GM12878 (cell line): ENCODE measurements around the gene PCSK6. TPM values are rescaled to one million over a fixed set of nuclear protein-coding genes. Genes with fewer than 3 reads are reported as not detected.

Experiments used
- ATAC-seq: fragments of 200-7000 bp; cut with Tn5 transposase; 3 replicates; pipeline ENCODE4 v1.9.1; 2020; ENCODE audit warnings: mild to moderate bottlenecking, moderate library complexity
- BruUV-seq: library from RNA; stranded (reverse); fragments of 400-500 nt; replicated peaks from 2 replicates; lab custom pipeline; 2021; lab: Mats Ljungman, UMichigan
- CTCF ChIA-PET: fragments of 300-600 bp; sonication (Branson Sonifier 250); formaldehyde crosslinking; extraction: SDS; loops from one replicate; lab custom pipeline; 2021; ENCODE audit warnings: inconsistent platforms; lab: Yijun Ruan, JAX
- POLR2A ChIA-PET: fragments of 350-600 bp; formaldehyde crosslinking; extraction: SDS; loops from one replicate; lab custom pipeline; 2021; ENCODE audit warnings: inconsistent platforms; lab: Charles Lee
- RAD21 ChIA-PET: fragments of 300-600 bp; sonication (Branson Sonifier 250); formaldehyde crosslinking; loops from one replicate; lab custom pipeline; 2023; ENCODE audit warnings: antibody characterized with exemption; ENCODE audit not compliant: unreplicated experiment; lab: Charles Lee
- SMC1A ChIA-PET: fragments of 300-600 bp; sonication (Branson Sonifier 250); formaldehyde crosslinking; loops from one replicate; lab custom pipeline; 2023; ENCODE audit not compliant: unreplicated experiment, uncharacterized antibody; lab: Charles Lee
- DNase-seq: peaks from one replicate; pipeline ENCODE4 v3.0.0-alpha.2; 2011; ENCODE audit warnings: low read depth, low spot score
- FAIRE-seq: peaks from 3 replicates; lab custom pipeline; 2011; peaks lifted over from hg19 to GRCh38; lab: Jason Lieb, UNC
- H2AFZ ChIP-seq: 2 replicates; pipeline ENCODE4 v1.6.0; 2011; ENCODE audit warnings: low read depth, low read length, control low read depth; ENCODE audit not compliant: control insufficient read depth
- H3K27ac ChIP-seq: 2 replicates; pipeline ENCODE4 v1.5.1; 2011; ENCODE audit warnings: control low read depth; ENCODE audit not compliant: control insufficient read depth, insufficient read depth
- H3K27me3 ChIP-seq, 2 experiments: replicated peaks in 1 of 2; 2 replicates each; pipeline versions ENCODE4 v1.6.0 to v1.6.1; 2011; ENCODE audit warnings: low read length in 1 of 2; ENCODE audit not compliant: control insufficient read depth in 2 of 2, insufficient read depth in 2 of 2
- H3K36me3 ChIP-seq, 2 experiments: 2 replicates each; pipeline ENCODE4 v1.5.1; 2011; ENCODE audit warnings: low read length in 1 of 2; ENCODE audit not compliant: control insufficient read depth in 2 of 2, insufficient read depth in 2 of 2
- H3K4me1 ChIP-seq: 2 replicates; pipeline ENCODE4 v1.6.1; 2011; ENCODE audit warnings: mild to moderate bottlenecking, low read length, moderate library complexity, mixed read lengths; ENCODE audit not compliant: control insufficient read depth, insufficient read depth
- H3K4me2 ChIP-seq: 2 replicates; pipeline ENCODE4 v1.6.0; 2011; ENCODE audit warnings: control low read depth; ENCODE audit not compliant: control insufficient read depth, insufficient read depth
- H3K4me3 ChIP-seq: fragments of 200-600 bp; sonication (generic); 2 replicates; pipeline ENCODE4 v1.5.1; 2016
- H3K79me2 ChIP-seq: 2 replicates; pipeline ENCODE4 v1.6.0; 2011; ENCODE audit warnings: low read length; ENCODE audit not compliant: control insufficient read depth, insufficient read depth
- H3K9ac ChIP-seq: 2 replicates; pipeline ENCODE4 v1.8.0; 2011; ENCODE audit warnings: low read length, control low read depth, mixed read lengths; ENCODE audit not compliant: control insufficient read depth, insufficient read depth
- H3K9me3 ChIP-seq: replicated peaks from 3 replicates; pipeline ENCODE4 v1.5.1; 2011; ENCODE audit warnings: mild to moderate bottlenecking, low read length; ENCODE audit not compliant: control insufficient read depth, insufficient read depth
- H4K20me1 ChIP-seq: 2 replicates; pipeline ENCODE4 v1.6.0; 2011; ENCODE audit not compliant: control insufficient read depth, insufficient read depth
- ASH2L ChIP-seq: fragments of 300-600, 200-600 bp; sonication (generic); IDR thresholded peaks from 2 replicates; pipeline ENCODE4 v1.6.1; 2017; ENCODE audit warnings: low read depth, mild to moderate bottlenecking, borderline replicate concordance
- ATF7 ChIP-seq: fragments of 450-650 bp; IDR thresholded peaks from 2 replicates; pipeline ENCODE4 v1.6.1; 2016; ENCODE audit warnings: low read depth, mild to moderate bottlenecking
- BHLHE40 ChIP-seq, 2 experiments: fragments of 450-650 bp in 1 of 2; IDR thresholded peaks; 2 replicates each; pipeline ENCODE4 v1.6.1; 2011 to 2017; ENCODE audit warnings: low read depth in 2 of 2, borderline replicate concordance in 1 of 2, improper control_type of control experiment in 1 of 2, low read length in 1 of 2, mild to moderate bottlenecking in 1 of 2
- CBFB ChIP-seq: IDR thresholded peaks from 2 replicates; pipeline ENCODE4 v1.6.1; 2016; ENCODE audit warnings: antibody characterized with exemption, low read depth
- CHD1 ChIP-seq: IDR thresholded peaks from 2 replicates; pipeline ENCODE4 v1.6.1; 2012; ENCODE audit warnings: low read depth, low read length, improper control_type of control experiment
- EGR1 ChIP-seq, 2 experiments: IDR thresholded peaks; 1 replicate in 1 of 2; 2 replicates in 1 of 2; pipeline ENCODE4 v1.6.1; 2011 to 2012; ENCODE audit warnings: low read depth in 2 of 2, low read length in 2 of 2, borderline replicate concordance in 1 of 2, mild to moderate bottlenecking in 1 of 2, moderate library complexity in 1 of 2
- KDM1A ChIP-seq: fragments of 200-600 bp; sonication (generic); IDR thresholded peaks from 2 replicates; pipeline ENCODE4 v1.6.1; 2016; ENCODE audit warnings: borderline replicate concordance
- MXI1 ChIP-seq: fragments of 150-350 bp; IDR thresholded peaks from 2 replicates; pipeline ENCODE4 v1.6.1; 2011; ENCODE audit warnings: low read depth, mild to moderate bottlenecking, inconsistent platforms, low read length, improper control_type of control experiment
- NFYA ChIP-seq: IDR thresholded peaks from 2 replicates; pipeline ENCODE4 v1.6.1; 2011; ENCODE audit warnings: low read depth, mild to moderate bottlenecking, low read length, improper control_type of control experiment, borderline replicate concordance
- NR2C2 ChIP-seq: IDR thresholded peaks from 2 replicates; pipeline ENCODE4 v1.6.1; 2011; ENCODE audit warnings: borderline replicate concordance, low read depth; ENCODE audit not compliant: control insufficient read depth, insufficient read length
- POLR2AphosphoS2 ChIP-seq: IDR thresholded peaks from 2 replicates; pipeline ENCODE4 v1.6.1; 2011; ENCODE audit warnings: low read depth, mild to moderate bottlenecking, low read length, improper control_type of control experiment, moderate library complexity
- RBBP5 ChIP-seq: fragments of 200-600 bp; sonication (generic); conservative IDR thresholded peaks from 2 replicates; pipeline ENCODE4 v1.6.1; 2016
- RFX5 ChIP-seq: IDR thresholded peaks from 2 replicates; pipeline ENCODE4 v1.6.1; 2011; ENCODE audit warnings: low read depth, low read length, improper control_type of control experiment
- SMAD5 ChIP-seq: IDR thresholded peaks from 2 replicates; pipeline ENCODE4 v1.6.1; 2016; ENCODE audit warnings: antibody characterized with exemption, low read depth
- TAF1 ChIP-seq: IDR thresholded peaks from 2 replicates; pipeline ENCODE4 v1.6.1; 2011; ENCODE audit warnings: mild to moderate bottlenecking, low read depth, low read length, borderline replicate concordance
- ZNF384 ChIP-seq: IDR thresholded peaks from 2 replicates; pipeline ENCODE4 v1.6.1; 2012; ENCODE audit warnings: low read depth, mild to moderate bottlenecking, low read length, improper control_type of control experiment, borderline replicate concordance
- WGBS: methylation state at CpG from one replicate; pipeline ENCODE4 v1.1.6; 2016; ENCODE audit warnings: low lambda C conversion rate; ENCODE audit not compliant: insufficient replicate concordance, insufficient coverage; ENCODE audit errors: missing lambda C conversion rate; 5-methylcytosine and 5-hydroxymethylcytosine counted together
- in situ Hi-C: fragments of 300-500 bp; cut with MboI; formaldehyde crosslinking; loops from 9 replicates; pipeline ENCODE4 v1.14.3; 2018; ENCODE audit warnings: mixed read lengths
- intact Hi-C: fragments of 100-400 bp; cut with micrococcal nuclease; formaldehyde crosslinking; loops from one replicate; pipeline ENCODE4 v1.14.2; 2022; ENCODE audit not compliant: unreplicated experiment
- polyA plus RNA-seq, 11 experiments: library from polyadenylated mRNA; depleted of rRNA in 4 of 11; unstranded in 6 of 11; stranded (reverse) in 5 of 11; fragments of >200 nt; fragmentation: Nextera tagmentation in 4 of 11; fragmentation: Illumina TruSeq in 1 of 11; extraction: Ambion mirVana in 4 of 11; extraction: Trizol in 1 of 11; gene quantifications; 1 replicate in 1 of 11; 2 replicates in 10 of 11; pipeline versions ENCODE4 v1.2.1 to v1.2.3, GENCODE V29; 2011 to 2016; ENCODE audit warnings: inconsistent platforms in 2 of 11, missing spikeins in 2 of 11, low read depth in 1 of 11
- total RNA-seq, 4 experiments: library from RNA; depleted of rRNA in 3 of 4; stranded (reverse); fragments of >200 nt in 3 of 4; fragmentation: Illumina TruSeq in 1 of 4; extraction: Trizol in 1 of 4; gene quantifications; 2 replicates each; pipeline versions ENCODE4 v1.2.1 to v1.2.3, GENCODE V29; 2013 to 2021
- TF ChIP-seq, protein P1 (sequence below): fragments of 450-650 bp; formaldehyde crosslinking; IDR thresholded peaks from 2 replicates; pipeline ENCODE4 v1.5.0; 2022; ENCODE audit warnings: mild to moderate bottlenecking, missing genetic modification characterization
- TF ChIP-seq, protein P2 (sequence below): fragments of 450-650 bp; IDR thresholded peaks from 2 replicates; pipeline ENCODE4 v1.6.1; 2017; ENCODE audit warnings: low read depth, mild to moderate bottlenecking, moderate library complexity
- TF ChIP-seq, protein P3 (sequence below): IDR thresholded peaks from 2 replicates; pipeline ENCODE4 v1.6.1; 2012; ENCODE audit warnings: low read depth, low read length, improper control_type of control experiment

PCSK6 gene
- total and polyA plus RNA-seq, 10 of the 15 experiments (the other 5 are each of a cell fraction or from before 2014, with no cell fraction given): 0.19 to 0.67 (median 0.25) TPM; not detected in 4

DNA sequence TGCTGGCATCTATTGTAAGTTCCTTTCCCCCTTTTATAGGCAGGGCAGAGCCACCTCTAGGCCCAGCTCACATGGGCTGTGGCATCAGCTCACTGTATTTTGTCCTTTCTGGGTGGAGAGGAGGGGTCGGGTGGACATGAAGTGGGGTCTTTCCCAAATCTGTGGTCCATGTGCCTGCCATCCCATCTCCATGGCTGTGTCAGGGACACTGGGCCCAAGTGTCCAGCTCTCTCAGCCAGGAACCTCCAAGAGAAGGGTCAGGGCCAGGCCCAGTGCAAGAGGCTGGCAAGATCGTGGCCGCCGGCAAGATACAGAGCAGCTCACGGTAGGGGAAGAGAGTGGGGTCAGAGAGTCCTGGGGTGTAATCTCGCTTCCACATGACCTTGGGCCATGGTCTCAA is 85.3 kb downstream of the PCSK6 start:
- no peak for FAIRE-seq
- Histone ChIP-seq H3K27ac (no peak overlapping the region), H3K4me2 (no peak overlapping the region), H3K4me3 (no peak overlapping the region), H3K9me3 (no peaks in the 10 kb centered on the region), H3K4me1 (peaks cover 8% of the 10 kb centered on the region), H3K27me3 (peaks cover 0 to 4% of the 10 kb centered on the region in 2 experiments; a peak in 2 of 4 replicates), H2AFZ (no peak overlapping the region), H3K36me3 (no peaks in the 10 kb centered on the region), H3K79me2 (no peaks in the 10 kb centered on the region), H4K20me1 (no peaks in the 10 kb centered on the region), H3K9ac (no peak overlapping the region)
- CTCF ChIA-PET: no interaction called here
- POLR2A ChIA-PET: no interaction called here
- SMC1A ChIA-PET: interaction anchor here (1.2 kb wide), 1 partner anchor 8 kb away, joined by 3 read pairs; no protein-coding TSS in a partner anchor
- BruUV-seq: no TSS peak
- 64% methylated on average over 6 of the region's 6 CpGs for WGBS
- no peak for TF ChIP-seq TAF1
- TF ChIP-seq EGR1 (IDR thresholded peaks at IDR 0.05; ENCODE audit: borderline replicate concordance in 1 of 2, low read depth in 2 of 2, low read length in 2 of 2): no peak
- TF ChIP-seq MXI1: no peak
- TF ChIP-seq BHLHE40 (IDR thresholded peaks at IDR 0.05; ENCODE audit: borderline replicate concordance in 1 of 2, low read depth in 2 of 2, low read length in 1 of 2): no peak
- TF ChIP-seq, protein P1, sequence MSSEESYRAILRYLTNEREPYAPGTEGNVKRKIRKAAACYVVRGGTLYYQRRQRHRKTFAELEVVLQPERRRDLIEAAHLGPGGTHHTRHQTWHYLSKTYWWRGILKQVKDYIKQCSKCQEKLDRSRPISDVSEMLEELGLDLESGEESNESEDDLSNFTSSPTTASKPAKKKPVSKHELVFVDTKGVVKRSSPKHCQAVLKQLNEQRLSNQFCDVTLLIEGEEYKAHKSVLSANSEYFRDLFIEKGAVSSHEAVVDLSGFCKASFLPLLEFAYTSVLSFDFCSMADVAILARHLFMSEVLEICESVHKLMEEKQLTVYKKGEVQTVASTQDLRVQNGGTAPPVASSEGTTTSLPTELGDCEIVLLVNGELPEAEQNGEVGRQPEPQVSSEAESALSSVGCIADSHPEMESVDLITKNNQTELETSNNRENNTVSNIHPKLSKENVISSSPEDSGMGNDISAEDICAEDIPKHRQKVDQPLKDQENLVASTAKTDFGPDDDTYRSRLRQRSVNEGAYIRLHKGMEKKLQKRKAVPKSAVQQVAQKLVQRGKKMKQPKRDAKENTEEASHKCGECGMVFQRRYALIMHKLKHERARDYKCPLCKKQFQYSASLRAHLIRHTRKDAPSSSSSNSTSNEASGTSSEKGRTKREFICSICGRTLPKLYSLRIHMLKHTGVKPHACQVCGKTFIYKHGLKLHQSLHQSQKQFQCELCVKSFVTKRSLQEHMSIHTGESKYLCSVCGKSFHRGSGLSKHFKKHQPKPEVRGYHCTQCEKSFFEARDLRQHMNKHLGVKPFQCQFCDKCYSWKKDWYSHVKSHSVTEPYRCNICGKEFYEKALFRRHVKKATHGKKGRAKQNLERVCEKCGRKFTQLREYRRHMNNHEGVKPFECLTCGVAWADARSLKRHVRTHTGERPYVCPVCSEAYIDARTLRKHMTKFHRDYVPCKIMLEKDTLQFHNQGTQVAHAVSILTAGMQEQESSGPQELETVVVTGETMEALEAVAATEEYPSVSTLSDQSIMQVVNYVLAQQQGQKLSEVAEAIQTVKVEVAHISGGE (CRISPR knock-in tag): no peak
- TF ChIP-seq CHD1: no peak
- no peak for TF ChIP-seq ZNF384
- no peak for TF ChIP-seq ASH2L
- no peak for TF ChIP-seq NFYA
- TF ChIP-seq SMAD5: no peak
- no peak for TF ChIP-seq NR2C2
- TF ChIP-seq RBBP5: no peak
- TF ChIP-seq, protein P2, sequence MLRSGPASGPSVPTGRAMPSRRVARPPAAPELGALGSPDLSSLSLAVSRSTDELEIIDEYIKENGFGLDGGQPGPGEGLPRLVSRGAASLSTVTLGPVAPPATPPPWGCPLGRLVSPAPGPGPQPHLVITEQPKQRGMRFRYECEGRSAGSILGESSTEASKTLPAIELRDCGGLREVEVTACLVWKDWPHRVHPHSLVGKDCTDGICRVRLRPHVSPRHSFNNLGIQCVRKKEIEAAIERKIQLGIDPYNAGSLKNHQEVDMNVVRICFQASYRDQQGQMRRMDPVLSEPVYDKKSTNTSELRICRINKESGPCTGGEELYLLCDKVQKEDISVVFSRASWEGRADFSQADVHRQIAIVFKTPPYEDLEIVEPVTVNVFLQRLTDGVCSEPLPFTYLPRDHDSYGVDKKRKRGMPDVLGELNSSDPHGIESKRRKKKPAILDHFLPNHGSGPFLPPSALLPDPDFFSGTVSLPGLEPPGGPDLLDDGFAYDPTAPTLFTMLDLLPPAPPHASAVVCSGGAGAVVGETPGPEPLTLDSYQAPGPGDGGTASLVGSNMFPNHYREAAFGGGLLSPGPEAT: no peak
- TF ChIP-seq RFX5: no peak
- TF ChIP-seq, protein P3, sequence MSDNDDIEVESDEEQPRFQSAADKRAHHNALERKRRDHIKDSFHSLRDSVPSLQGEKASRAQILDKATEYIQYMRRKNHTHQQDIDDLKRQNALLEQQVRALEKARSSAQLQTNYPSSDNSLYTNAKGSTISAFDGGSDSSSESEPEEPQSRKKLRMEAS: no peak
- TF ChIP-seq CBFB: no peak
- no peak for TF ChIP-seq ATF7
- TF ChIP-seq POLR2AphosphoS2: no peak
- no peak for TF ChIP-seq KDM1A
- in situ Hi-C loops (no loop called here), intact Hi-C loops (no loop called here)
- ATAC-seq: no peak
- RAD21 ChIA-PET: no interaction called here
- DNase-seq: no peak
